ENCODE data around the gene BCKDHB.
"Not testable (repeated sequence)": the region's sequence is repeated elsewhere in the genome, so short reads cannot be mapped to it uniquely, and the experiment has no call there.

Gene BCKDHB

DNA sequence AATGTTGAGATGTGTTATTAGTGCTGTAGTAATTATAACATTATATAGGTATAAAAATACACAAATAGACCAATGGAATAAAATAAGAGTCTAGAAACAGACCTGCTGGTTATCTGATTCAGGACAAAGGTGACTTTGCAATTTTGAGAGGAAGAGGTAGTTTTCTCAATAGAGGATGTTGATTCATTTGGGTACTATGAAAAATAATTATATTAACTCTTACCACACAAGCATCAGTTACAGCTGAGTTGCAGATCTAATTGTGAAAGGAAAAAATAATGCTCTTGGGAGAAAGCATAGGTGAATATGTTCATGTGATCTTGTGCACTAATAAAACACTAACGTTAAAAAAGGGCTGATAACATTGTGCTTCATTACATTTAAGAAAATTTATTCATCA is 103.0 kb downstream of the BCKDHB start:
- no peak for DNase-seq (ENCODE audit: low read depth in 2 of 2)

- no peak for DNase-seq (ENCODE audit: low read depth in 2 of 2)
These were observed 104.1 kb downstream of the BCKDHB start for GRCh38 chr6:80210618-80211017.

GRCh38 chr6:80211286-80211685 is 104.8 kb downstream of the BCKDHB start:
- DNase-seq (ENCODE audit: low read depth in 2 of 2), result no peak

- not testable (repeated sequence) for DNase-seq (ENCODE audit: low read depth in 2 of 2)
These were observed 105.4 kb downstream of the BCKDHB start for GRCh38 chr6:80211890-80212289.

DNA sequence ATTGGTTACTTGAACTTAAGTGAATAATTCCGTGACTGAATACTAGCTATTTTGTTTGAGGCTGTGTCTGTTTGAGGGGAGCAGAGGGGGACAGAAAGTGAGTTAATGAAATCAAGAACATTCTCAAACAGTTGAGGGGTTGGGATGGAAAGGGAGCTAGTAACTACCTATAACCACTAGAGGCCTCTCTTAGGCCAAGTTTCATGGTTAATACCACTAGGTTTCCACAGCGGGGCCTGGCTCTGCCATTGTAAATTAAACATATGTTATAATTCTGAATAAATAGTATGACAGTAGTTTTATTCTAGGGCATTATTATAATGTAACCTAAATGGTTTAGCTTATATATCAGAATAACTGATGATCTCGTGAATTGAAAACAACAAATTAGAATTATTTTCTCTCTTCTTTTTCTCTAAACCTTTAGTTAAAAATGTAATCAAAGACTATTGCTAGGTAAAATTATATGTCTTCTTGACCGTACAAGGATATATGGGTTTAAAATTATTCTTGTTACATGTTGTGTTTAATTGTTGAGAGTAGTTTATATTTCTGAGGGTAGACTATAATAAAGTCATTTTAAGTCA is 108.1 kb downstream of the BCKDHB start:
- DNase-seq (ENCODE audit: low read depth in 2 of 2), result no peak

DNA sequence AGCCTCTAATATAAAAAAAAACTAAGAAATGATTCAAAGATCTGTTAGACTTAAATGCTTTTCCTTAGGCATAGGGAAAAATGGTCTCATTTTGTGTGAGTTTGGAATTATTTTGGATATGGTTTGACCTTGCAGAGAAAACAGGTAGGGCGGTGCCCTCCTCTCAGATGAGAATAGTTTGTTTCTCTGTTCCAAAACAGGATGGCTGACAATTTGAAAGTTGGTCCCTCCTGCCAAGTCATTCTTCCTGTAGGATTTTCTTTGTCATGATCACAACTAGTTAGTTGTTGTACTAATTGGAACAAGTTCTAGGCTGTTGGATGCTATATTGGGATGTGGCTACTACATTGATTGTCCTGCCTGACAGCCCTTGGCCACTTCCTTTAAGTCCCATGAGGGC is 108.6 kb downstream of the BCKDHB start:
- no peak for DNase-seq (ENCODE audit: low read depth in 2 of 2)

DNA sequence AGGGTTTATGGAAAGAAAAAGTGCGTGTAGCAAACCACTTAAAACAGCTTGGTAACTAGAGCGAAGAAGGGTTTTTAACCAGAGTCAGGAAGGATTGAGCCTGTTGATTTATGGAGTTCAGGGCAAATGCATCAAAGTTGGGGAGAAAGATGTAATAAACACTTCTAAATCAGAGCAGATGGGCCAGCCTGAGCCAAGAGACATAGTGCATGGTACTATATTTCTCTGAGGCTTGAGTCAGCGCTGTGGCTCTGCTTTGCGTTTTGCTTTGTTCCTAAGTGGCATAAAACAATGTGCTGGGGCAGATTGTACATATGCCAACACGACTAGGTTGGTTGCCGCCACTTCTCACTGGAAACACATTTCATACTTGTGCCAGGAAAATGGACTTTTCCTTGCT is 111.3 kb downstream of the BCKDHB start:
- no peak for DNase-seq (ENCODE audit: low read depth in 2 of 2)

- no peak for DNase-seq (ENCODE audit: low read depth in 2 of 2)
These were observed 117.3 kb downstream of the BCKDHB start for GRCh38 chr6:80223743-80224212.

DNA sequence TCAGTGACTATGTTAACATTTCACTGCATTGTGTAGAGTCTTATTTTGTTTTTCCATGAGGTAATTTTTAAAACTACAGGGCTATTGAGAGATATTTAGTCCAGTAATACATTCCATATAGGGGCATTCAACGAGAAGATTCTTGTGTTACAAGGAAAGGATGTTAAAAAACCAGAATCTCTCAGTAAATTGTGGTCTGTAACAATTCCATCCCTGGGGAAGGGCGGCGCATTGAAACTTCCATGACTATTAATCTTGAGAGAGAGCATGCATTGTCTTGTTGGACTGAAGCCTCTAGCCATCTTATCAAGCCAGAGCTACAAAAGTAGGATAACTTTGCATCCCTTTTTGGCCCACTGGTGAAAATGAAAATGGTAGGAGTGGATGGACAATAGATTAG is 119.7 kb downstream of the BCKDHB start:
- no peak for DNase-seq (ENCODE audit: low read depth in 2 of 2)

- DNase-seq (ENCODE audit: low read depth in 2 of 2), result no peak
These were observed 120.2 kb downstream of the BCKDHB start for GRCh38 chr6:80226699-80227098.

DNA sequence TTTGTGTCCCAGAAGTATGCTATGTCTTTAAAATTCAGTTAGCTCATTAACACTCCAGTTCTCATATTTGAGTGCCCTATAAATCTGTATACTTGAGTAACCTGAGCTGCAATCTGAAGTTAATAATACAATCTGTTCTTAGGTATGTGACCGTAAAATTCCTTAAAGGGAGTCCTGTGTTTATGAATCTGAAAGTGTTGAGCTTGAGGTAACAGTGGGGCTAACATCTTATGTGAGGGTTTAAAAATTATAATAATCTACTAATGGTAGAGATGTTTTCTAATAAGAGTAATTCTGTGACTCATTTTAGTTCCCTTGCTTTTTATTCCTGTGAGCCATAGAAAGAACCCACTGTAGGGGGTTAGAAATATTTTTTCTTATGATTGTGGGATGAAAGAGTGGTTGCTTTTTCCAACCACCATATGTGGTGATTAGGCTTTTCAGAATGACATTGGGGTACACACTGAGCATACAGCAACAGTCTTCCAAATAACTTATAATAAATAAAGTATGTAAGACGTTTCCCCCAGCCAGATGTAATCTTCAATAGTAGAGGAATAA is 121.2 kb downstream of the BCKDHB start:
- no peak for DNase-seq (ENCODE audit: low read depth in 2 of 2)

- DNase-seq (ENCODE audit: low read depth in 2 of 2), result no peak
These were observed 126.8 kb downstream of the BCKDHB start for GRCh38 chr6:80233262-80233661.

DNA sequence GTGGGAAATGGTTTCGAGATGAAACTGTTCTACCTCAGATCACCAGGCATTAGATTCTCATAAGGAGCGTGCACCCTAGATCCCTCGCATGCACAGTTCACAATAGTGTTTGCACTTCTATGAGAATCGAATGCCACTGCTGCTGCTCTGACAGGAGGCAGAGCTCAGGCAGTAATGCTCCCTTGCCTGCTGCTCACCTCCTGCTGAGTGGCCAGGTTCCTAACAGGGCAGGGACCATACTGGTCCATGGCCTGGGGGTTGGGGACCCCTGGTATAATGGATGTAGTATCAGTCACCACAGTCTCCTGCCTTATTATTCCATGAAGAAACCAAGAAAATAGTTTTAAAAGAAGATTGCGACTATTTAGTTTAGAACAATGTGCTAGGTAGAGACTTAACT is 127.5 kb downstream of the BCKDHB start:
- no peak for DNase-seq (ENCODE audit: low read depth in 2 of 2)

GRCh38 chr6:80234401-80234800 is 127.9 kb downstream of the BCKDHB start:
- DNase-seq (ENCODE audit: low read depth in 2 of 2), result no peak

DNA sequence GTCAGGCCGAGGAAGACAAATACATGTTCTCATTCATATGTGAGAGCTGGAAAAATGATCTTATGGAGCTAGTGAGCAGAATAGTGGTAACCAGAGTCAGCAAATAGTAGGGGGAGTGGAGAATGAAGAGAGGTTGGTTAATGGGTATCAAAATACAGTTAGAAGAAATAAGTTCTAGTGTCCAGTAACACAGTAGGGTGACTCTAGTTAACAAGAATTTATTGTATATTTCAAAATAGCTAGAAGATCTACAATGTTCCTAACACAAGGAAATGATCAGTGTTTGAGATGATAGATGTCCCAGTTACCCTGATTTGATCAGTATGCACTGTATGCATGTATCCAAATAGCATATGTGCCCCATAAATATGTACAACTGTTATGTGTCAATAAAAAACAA is 128.4 kb downstream of the BCKDHB start:
- DNase-seq (ENCODE audit: low read depth in 2 of 2), result no peak

DNA sequence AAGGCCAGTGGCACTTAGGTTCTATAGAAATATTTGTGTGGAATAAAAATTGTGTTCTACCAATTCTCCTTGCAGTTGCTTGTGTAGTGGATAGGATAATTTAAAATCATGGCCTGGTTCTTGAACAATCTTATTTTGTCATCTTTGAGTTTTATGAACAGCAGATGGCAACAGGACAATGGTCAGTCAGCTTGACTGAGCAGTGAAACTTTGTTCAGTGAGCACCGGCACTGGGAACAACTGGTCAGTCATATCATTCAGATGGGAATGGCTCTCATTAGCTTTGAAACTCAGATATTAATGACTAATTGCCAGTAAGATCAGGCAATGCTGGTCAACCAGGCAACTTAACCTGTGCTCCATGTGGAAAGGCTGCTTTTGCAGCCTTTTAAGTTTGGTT is 129.2 kb downstream of the BCKDHB start:
- no peak for DNase-seq (ENCODE audit: low read depth in 2 of 2)

DNA sequence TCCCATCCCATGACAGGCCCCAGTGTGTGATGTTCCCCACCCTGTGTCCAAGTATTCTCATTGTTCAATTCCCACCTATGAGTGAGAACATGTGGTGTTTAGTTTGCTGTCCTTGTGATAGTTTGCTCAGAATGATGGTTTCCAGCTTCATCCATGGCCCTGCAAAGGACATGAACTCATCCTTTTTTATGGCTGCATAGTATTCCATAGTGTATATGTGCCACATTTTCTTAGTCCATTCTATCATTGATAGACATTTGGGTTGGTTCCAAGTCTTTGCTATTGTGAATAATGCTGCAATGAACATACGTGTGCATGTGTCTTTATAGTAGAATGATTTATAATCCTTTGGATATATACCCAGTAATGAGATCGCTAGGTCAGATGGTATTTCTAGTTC is 132.3 kb downstream of the BCKDHB start:
- DNase-seq (ENCODE audit: low read depth in 2 of 2), result not testable (repeated sequence)

- DNase-seq (ENCODE audit: low read depth in 2 of 2), result no peak
These were observed 138.6 kb downstream of the BCKDHB start for GRCh38 chr6:80245043-80245442.

DNA sequence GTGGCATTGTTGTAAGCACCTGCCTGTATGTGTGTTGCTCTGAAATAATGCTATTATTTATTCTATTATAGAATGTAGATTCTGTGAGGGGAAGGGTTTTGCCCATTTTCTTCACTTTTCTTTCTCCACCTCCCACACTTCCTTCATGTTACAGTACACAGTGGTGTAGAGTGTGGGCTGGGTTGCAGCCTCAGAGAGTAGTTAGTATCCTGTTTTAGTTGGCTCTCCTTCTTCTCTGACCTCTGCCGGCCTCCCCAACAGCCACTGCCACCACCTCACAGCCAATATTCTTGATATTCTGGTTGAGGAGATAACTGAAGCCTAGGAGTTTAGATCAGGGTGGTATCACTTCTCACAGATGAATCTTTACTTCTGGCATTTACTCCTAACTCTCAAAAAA is 143.4 kb downstream of the BCKDHB start:
- no peak for DNase-seq (ENCODE audit: low read depth in 2 of 2)

DNA sequence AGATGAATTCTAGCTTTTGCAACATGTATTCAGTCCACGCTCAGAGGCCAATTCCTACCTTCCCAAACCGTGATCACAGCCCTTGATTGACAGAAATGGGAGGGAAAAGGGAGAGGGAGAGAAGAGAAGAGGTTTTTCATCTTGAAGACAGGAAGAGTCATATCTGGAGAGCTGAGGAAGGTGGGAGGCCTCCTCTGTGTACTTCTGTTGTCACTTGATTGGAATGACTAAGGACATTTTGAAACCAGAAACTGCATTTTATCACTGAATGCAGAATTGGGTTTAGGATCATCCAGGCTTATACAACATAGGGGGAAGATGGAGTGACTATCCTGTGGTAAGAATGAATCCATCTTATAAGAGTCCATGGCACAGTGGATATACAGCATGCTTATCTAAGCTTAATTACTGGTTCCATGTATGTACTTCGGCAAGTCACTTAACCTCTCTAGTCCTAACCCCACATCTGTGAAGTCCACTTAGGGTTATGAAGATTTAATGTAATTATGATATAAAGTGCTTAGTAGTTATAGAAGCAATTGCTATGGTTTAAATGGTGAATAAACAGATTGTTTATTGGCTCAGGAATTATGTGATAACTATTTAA is 144.0 kb downstream of the BCKDHB start:
- DNase-seq (ENCODE audit: low read depth in 2 of 2), result no peak

GRCh38 chr6:80251321-80251720 is 144.8 kb downstream of the BCKDHB start:
- no peak for DNase-seq (ENCODE audit: low read depth in 2 of 2)

DNA sequence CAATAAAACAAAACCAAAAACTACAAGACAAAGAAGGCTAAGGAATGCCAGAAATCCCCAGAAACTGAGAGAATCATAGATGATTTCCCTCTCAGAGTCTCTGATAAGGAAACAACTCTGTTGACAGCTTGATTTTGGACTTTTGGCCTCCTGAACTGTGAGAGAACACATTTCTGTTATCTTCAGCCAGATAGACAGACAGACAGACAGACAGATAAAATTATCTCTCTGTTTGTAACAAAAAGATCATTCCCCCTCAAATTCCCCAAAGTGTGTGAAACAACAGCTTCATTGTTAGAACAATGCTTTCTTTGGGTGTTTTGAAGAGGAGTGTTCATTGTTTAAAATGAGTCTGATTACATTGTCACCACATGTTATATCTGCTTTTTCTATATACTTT is 148.2 kb downstream of the BCKDHB start:
- DNase-seq (ENCODE audit: low read depth in 2 of 2), result no peak

DNA sequence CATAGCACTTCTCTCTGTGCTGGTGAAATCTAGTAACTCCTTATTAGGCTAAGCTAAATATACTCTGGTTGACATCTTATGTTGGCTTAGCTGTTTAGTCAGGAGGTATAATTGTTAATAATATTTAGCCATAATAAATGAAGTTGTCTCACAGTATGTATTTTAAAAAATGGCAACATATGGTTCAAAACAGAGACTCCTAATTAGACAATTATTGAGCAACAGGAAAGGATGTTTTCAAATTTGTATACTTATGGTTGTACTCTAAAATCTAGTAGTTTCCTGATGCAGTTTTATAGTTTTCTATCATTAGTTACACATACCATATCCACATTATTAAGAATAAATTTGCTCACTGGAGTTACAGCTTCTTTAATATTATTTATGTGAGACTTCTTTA is 150.2 kb downstream of the BCKDHB start:
- no peak for DNase-seq (ENCODE audit: low read depth in 2 of 2)

GRCh38 chr6:80259118-80259517 is 152.6 kb downstream of the BCKDHB start:
- DNase-seq (ENCODE audit: low read depth in 2 of 2), result no peak

All from activated CD8-positive, alpha-beta memory T cell treated with anti-CD3 and anti-CD28 coated beads for 4 hours (primary cell).